Measurements from ENCODE around the gene E2F7.

E2F7 gene

GRCh38 chr12:77002382-77002781 lies 63.0 kb downstream of the E2F7 start:
- Histone ChIP-seq H3K27ac (no peak overlapping the region), H3K9me3 (ENCODE audit: severe bottlenecking) (no peaks in the 10 kb centered on the region), H3K27me3 (ENCODE audit: insufficient read depth, low read depth, severe bottlenecking) (no peaks in the 10 kb centered on the region), H3K36me3 (no peaks in the 10 kb centered on the region), H3K4me3 (ENCODE audit: low read depth, low read length) (no peak overlapping the region)
- DNase-seq = no peak
- TF ChIP-seq CTCF (IDR thresholded peaks at IDR 0.05; ENCODE audit: low read depth, low read length) = no peak

GRCh38 chr12:77001276-77001675 lies 64.1 kb downstream of the E2F7 start:
- no peak for DNase-seq
- no peak overlapping the region for H3K4me3 ChIP-seq (ENCODE audit: low read depth, low read length)
- no peak overlapping the region for H3K27ac ChIP-seq
- H3K9me3 ChIP-seq (ENCODE audit: severe bottlenecking) = no peaks in the 10 kb centered on the region
- TF ChIP-seq CTCF (IDR thresholded peaks at IDR 0.05; ENCODE audit: low read depth, low read length) = no peak
- H3K36me3 ChIP-seq = no peaks in the 10 kb centered on the region
- H3K27me3 ChIP-seq (ENCODE audit: insufficient read depth, low read depth, severe bottlenecking) = no peaks in the 10 kb centered on the region

GRCh38 chr12:76998908-76999556 lies 66.3 kb downstream of the E2F7 start:
- no peaks in the 10 kb centered on the region for H3K27me3 ChIP-seq (ENCODE audit: insufficient read depth, low read depth, severe bottlenecking)
- DNase-seq = no peak
- no peak for TF ChIP-seq CTCF (IDR thresholded peaks at IDR 0.05; ENCODE audit: low read depth, low read length)
- no peaks in the 10 kb centered on the region for H3K9me3 ChIP-seq (ENCODE audit: severe bottlenecking)
- H3K27ac ChIP-seq = no peak overlapping the region
- no peaks in the 10 kb centered on the region for H3K36me3 ChIP-seq
- H3K4me3 ChIP-seq (ENCODE audit: low read depth, low read length) = no peak overlapping the region

GRCh38 chr12:76998386-76998785 lies 67.0 kb downstream of the E2F7 start:
- no peak overlapping the region for H3K4me3 ChIP-seq (ENCODE audit: low read depth, low read length)
- H3K27me3 ChIP-seq (ENCODE audit: insufficient read depth, low read depth, severe bottlenecking) = no peaks in the 10 kb centered on the region
- DNase-seq = no peak
- H3K36me3 ChIP-seq = no peaks in the 10 kb centered on the region
- TF ChIP-seq CTCF (IDR thresholded peaks at IDR 0.05; ENCODE audit: low read depth, low read length) = no peak
- no peak overlapping the region for H3K27ac ChIP-seq
- no peaks in the 10 kb centered on the region for H3K9me3 ChIP-seq (ENCODE audit: severe bottlenecking)

- H3K27ac ChIP-seq = no peak overlapping the region
- H3K9me3 ChIP-seq (ENCODE audit: severe bottlenecking) = no peaks in the 10 kb centered on the region
- H3K27me3 ChIP-seq (ENCODE audit: insufficient read depth, low read depth, severe bottlenecking) = no peaks in the 10 kb centered on the region
- no peaks in the 10 kb centered on the region for H3K36me3 ChIP-seq
- no peak overlapping the region for H3K4me3 ChIP-seq (ENCODE audit: low read depth, low read length)
- no peak for TF ChIP-seq CTCF (IDR thresholded peaks at IDR 0.05; ENCODE audit: low read depth, low read length)
- DNase-seq = no peak
These were observed 68.2 kb downstream of the E2F7 start for GRCh38 chr12:76997011-76997780.
